ENCODE measurements around the gene SEPTIN14.
"Not testable (repeated sequence)": the region's sequence is repeated elsewhere in the genome, so short reads cannot be mapped to it uniquely, and the experiment has no call there.

Gene SEPTIN14

GRCh38 chr7:55785444-55785843 lies 77.1 kb downstream of the SEPTIN14 start:
- DNase-seq (ENCODE audit: low read depth in 3 of 3, low spot score in 1 of 3), result not testable (repeated sequence)

GRCh38 chr7:55784151-55784550 lies 78.4 kb downstream of the SEPTIN14 start:
- no peak for DNase-seq (ENCODE audit: low read depth in 3 of 3, low spot score in 1 of 3)

GRCh38 chr7:55778631-55779030 lies 83.9 kb downstream of the SEPTIN14 start:
- no peak for DNase-seq (ENCODE audit: low read depth in 3 of 3, low spot score in 1 of 3)

GRCh38 chr7:55776196-55776595 lies 86.4 kb downstream of the SEPTIN14 start:
- DNase-seq (ENCODE audit: low read depth in 3 of 3, low spot score in 1 of 3), result no peak

- DNase-seq (ENCODE audit: low read depth in 3 of 3, low spot score in 1 of 3), result no peak
These were observed 87.5 kb downstream of the SEPTIN14 start for GRCh38 chr7:55775051-55775420.

- DNase-seq (ENCODE audit: low read depth in 3 of 3, low spot score in 1 of 3), result no peak
These were observed 88.1 kb downstream of the SEPTIN14 start for GRCh38 chr7:55774327-55775050.

GRCh38 chr7:55770778-55771177 lies 91.8 kb downstream of the SEPTIN14 start:
- DNase-seq (ENCODE audit: low read depth in 3 of 3, low spot score in 1 of 3), result no peak

GRCh38 chr7:55753274-55753862 lies 109.2 kb downstream of the SEPTIN14 start:
- DNase-seq (ENCODE audit: low read depth in 3 of 3, low spot score in 1 of 3), result not testable (repeated sequence)

- DNase-seq (ENCODE audit: low read depth in 3 of 3, low spot score in 1 of 3), result not testable (repeated sequence)
These were observed 117.8 kb downstream of the SEPTIN14 start for GRCh38 chr7:55744706-55745105.

All from stimulated activated CD4-positive, alpha-beta T cell treated with anti-CD3 and anti-CD28 coated beads, TNF-alpha, amount 100 ng/mL, for 1 hour (primary cell).